H9 (cell line): ENCODE data around the gene E2F7. TPM values are rescaled to one million over a fixed set of nuclear protein-coding genes. Genes with fewer than 3 reads are reported as not detected.
A peak's percentile ranks its signal among the peaks of the same experiment; 100 is the strongest.

ENCODE experiments used
- DNase-seq: peaks from one replicate; pipeline ENCODE4 v3.0.0-alpha.2; 2017
- H2AFZ ChIP-seq: one replicate; pipeline ENCODE4 v1.6.1; 2013; ENCODE audit warnings: mild to moderate bottlenecking, low read length, control low read depth, moderate library complexity
- H2AK5ac ChIP-seq: 2 replicates; pipeline ENCODE4 v1.6.1; 2013; ENCODE audit warnings: low read length, control low read depth, mixed read lengths; ENCODE audit not compliant: insufficient read length
- H2BK120ac ChIP-seq: one replicate; pipeline ENCODE4 v1.6.1; 2013; ENCODE audit warnings: low read depth, mild to moderate bottlenecking, low read length, control low read depth, inconsistent platforms; ENCODE audit not compliant: poor library complexity, severe bottlenecking
- H2BK12ac ChIP-seq: 2 replicates; pipeline ENCODE4 v1.6.1; 2013; ENCODE audit warnings: low read length, control low read depth, mixed read lengths, low read depth; ENCODE audit not compliant: insufficient read length
- H2BK15ac ChIP-seq: 2 replicates; pipeline ENCODE4 v1.6.1; 2013; ENCODE audit warnings: low read depth, low read length, control low read depth
- H2BK20ac ChIP-seq: one replicate; pipeline ENCODE4 v1.6.1; 2013; ENCODE audit warnings: low read depth, mild to moderate bottlenecking, low read length, control low read depth, inconsistent platforms; ENCODE audit not compliant: poor library complexity, severe bottlenecking
- H2BK5ac ChIP-seq: 2 replicates; pipeline ENCODE4 v1.6.1; 2013; ENCODE audit warnings: low read length, control low read depth, mixed read lengths; ENCODE audit not compliant: insufficient read length
- H3K14ac ChIP-seq: 2 replicates; pipeline ENCODE4 v1.6.1; 2013; ENCODE audit warnings: low read length, control low read depth; ENCODE audit not compliant: insufficient read depth
- H3K18ac ChIP-seq: 2 replicates; pipeline ENCODE4 v1.6.1; 2013; ENCODE audit warnings: low read depth, mild to moderate bottlenecking, mixed read lengths, low read length, control low read depth; ENCODE audit not compliant: insufficient read length
- H3K23ac ChIP-seq: 2 replicates; pipeline ENCODE4 v1.6.1; 2013; ENCODE audit warnings: low read length, control low read depth, mixed read lengths, low read depth; ENCODE audit not compliant: insufficient read length
- H3K23me2 ChIP-seq: 2 replicates; pipeline ENCODE4 v1.6.1; 2013; ENCODE audit warnings: low read depth, mild to moderate bottlenecking, mixed read lengths, low read length, control low read depth; ENCODE audit not compliant: insufficient read length, poor library complexity, severe bottlenecking
- H3K27ac ChIP-seq: 2 replicates; pipeline ENCODE4 v1.5.1; 2013; ENCODE audit warnings: low read length, control low read depth, mixed read lengths, low read depth; ENCODE audit not compliant: insufficient read length
- H3K27me3 ChIP-seq: 2 replicates; pipeline ENCODE4 v1.6.1; 2013; ENCODE audit warnings: low read length, control low read depth, inconsistent platforms; ENCODE audit not compliant: insufficient read depth
- H3K4ac ChIP-seq: 2 replicates; pipeline ENCODE4 v1.6.1; 2013; ENCODE audit warnings: low read depth, mild to moderate bottlenecking, control low read depth, inconsistent platforms, low read length, moderate library complexity
- H3K4me1 ChIP-seq: 2 replicates; pipeline ENCODE4 v1.6.1; 2013; ENCODE audit warnings: low read length, control low read depth, inconsistent platforms; ENCODE audit not compliant: insufficient read depth
- H3K4me2 ChIP-seq: 2 replicates; pipeline ENCODE4 v1.6.1; 2013; ENCODE audit warnings: low read length, control low read depth, mixed read lengths; ENCODE audit not compliant: insufficient read length, insufficient read depth
- H3K56ac ChIP-seq: 2 replicates; pipeline ENCODE4 v1.6.1; 2013; ENCODE audit warnings: low read depth, mild to moderate bottlenecking, mixed read lengths, low read length, control low read depth; ENCODE audit not compliant: insufficient read length
- H3K79me1 ChIP-seq: 2 replicates; pipeline ENCODE4 v1.6.1; 2013; ENCODE audit warnings: low read depth, mild to moderate bottlenecking, moderate library complexity, low read length, control low read depth, inconsistent platforms; ENCODE audit not compliant: insufficient read depth, poor library complexity, severe bottlenecking
- H3K79me2 ChIP-seq: 2 replicates; pipeline ENCODE4 v1.6.1; 2013; ENCODE audit warnings: low read length, control low read depth, inconsistent platforms; ENCODE audit not compliant: insufficient read depth
- H3K9ac ChIP-seq: 2 replicates; pipeline ENCODE4 v1.6.1; 2013; ENCODE audit warnings: low read length, control low read depth, mixed read lengths; ENCODE audit not compliant: insufficient read length; ENCODE audit errors: extremely low read depth
- H3K9me3 ChIP-seq: one replicate; pipeline ENCODE4 v1.6.1; 2013; ENCODE audit warnings: low read depth, low read length, inconsistent platforms; ENCODE audit not compliant: control insufficient read depth
- H3T11ph ChIP-seq: one replicate; pipeline ENCODE4 v1.6.1; 2013; ENCODE audit warnings: mild to moderate bottlenecking, low read length, control low read depth, inconsistent platforms
- H4K20me1 ChIP-seq: one replicate; pipeline ENCODE4 v1.6.1; 2013; ENCODE audit not compliant: control insufficient read depth, insufficient read length, insufficient read depth
- H4K5ac ChIP-seq: 2 replicates; pipeline ENCODE4 v1.6.1; 2013; ENCODE audit warnings: low read depth, mild to moderate bottlenecking, mixed read lengths, low read length, control low read depth; ENCODE audit not compliant: insufficient read length
- H4K8ac ChIP-seq: replicated peaks from 2 replicates; pipeline ENCODE4 v1.6.1; 2013; ENCODE audit warnings: low read length, control low read depth, mixed read lengths, low read depth; ENCODE audit not compliant: insufficient read length
- H4K91ac ChIP-seq: 2 replicates; pipeline ENCODE4 v1.6.1; 2013; ENCODE audit warnings: low read depth, mild to moderate bottlenecking, moderate library complexity, mixed read lengths, low read length, control low read depth; ENCODE audit not compliant: insufficient read length
- H3K27ac Mint-ChIP-seq, 3 experiments: 2 replicates in 2 of 3; 3 replicates in 1 of 3; pipeline ENCODE4 v1.8.0; 2020 to 2021; ENCODE audit warnings: mixed read lengths in 3 of 3, mild to moderate bottlenecking in 1 of 3, moderate library complexity in 1 of 3
- H3K27me3 Mint-ChIP-seq: 2 replicates; pipeline ENCODE4 v1.8.0; 2021; ENCODE audit warnings: low read depth, mild to moderate bottlenecking, moderate library complexity, mixed read lengths
- H3K36me3 Mint-ChIP-seq, 3 experiments: 2 replicates in 2 of 3; 3 replicates in 1 of 3; pipeline ENCODE4 v1.8.0; 2020 to 2021; ENCODE audit warnings: low read depth in 3 of 3, mixed read lengths in 3 of 3; ENCODE audit not compliant: insufficient read depth in 1 of 3
- H3K4me1 Mint-ChIP-seq, 2 experiments: 2 replicates each; pipeline ENCODE4 v1.8.0; 2020; ENCODE audit warnings: mixed read lengths in 2 of 2
- H3K4me3 Mint-ChIP-seq, 2 experiments: 2 replicates in 1 of 2; 3 replicates in 1 of 2; pipeline ENCODE4 v1.8.0; 2020 to 2021; ENCODE audit warnings: mild to moderate bottlenecking in 2 of 2, mixed read lengths in 2 of 2, moderate library complexity in 1 of 2
- H3K9me3 Mint-ChIP-seq, 2 experiments: 2 replicates in 1 of 2; 3 replicates in 1 of 2; pipeline ENCODE4 v1.8.0; 2020; ENCODE audit warnings: mild to moderate bottlenecking in 2 of 2, mixed read lengths in 2 of 2, moderate library complexity in 1 of 2
- CTCF ChIP-seq: fragments of 200-600 bp; sonication (generic); conservative IDR thresholded peaks from 3 replicates; pipeline ENCODE4 v1.8.0; 2021; ENCODE audit warnings: antibody characterized with exemption, mild to moderate bottlenecking
- WGBS: extraction: QIAGEN DNeasy Blood & Tissue Kit; methylation state at CpG from one replicate; pipeline ENCODE4 v1.1.7; 2013; ENCODE audit warnings: missing lambda C conversion rate, low lambda C conversion rate, mixed read lengths; ENCODE audit not compliant: insufficient read length; ENCODE audit errors: extremely low coverage; 5-methylcytosine and 5-hydroxymethylcytosine counted together
- total RNA-seq: library from RNA; stranded (reverse); gene quantifications from 2 replicates; pipeline ENCODE4 v1.2.1, GENCODE V29; 2021

E2F7 gene
- total RNA-seq, 1 experiment from 2014 or later, result 24.5 TPM

GRCh38 chr12:77062846-77063461, 2.4 kb downstream of the E2F7 start:
- Histone ChIP-seq H3K4me1 (no peaks in the 10 kb centered on the region; the same call in 1 of the 2 replicates), H3K79me1 (peaks cover 5% of the 10 kb centered on the region), H3K18ac (no peak overlapping the region), H3K23me2 (peaks cover 5% of the 10 kb centered on the region), H3K9ac (no peak overlapping the region), H2AFZ (no peak overlapping the region), H2BK12ac (no peak overlapping the region), H2AK5ac (no peak overlapping the region), H3K4me2 (no peak overlapping the region), H2BK120ac (no peak overlapping the region), H3K79me2 (peaks cover 2% of the 10 kb centered on the region; the same call in 1 of the 2 replicates), H4K5ac (no peak overlapping the region), H2BK5ac (no peak overlapping the region), H2BK20ac (no peak overlapping the region), H3K9me3 (no peaks in the 10 kb centered on the region), H2BK15ac (no peak overlapping the region), H3T11ph (no peak overlapping the region), H4K8ac (no peak overlapping the region), H3K27ac (no peak overlapping the region), H3K4ac (no peak overlapping the region), H3K27me3 (no peaks in the 10 kb centered on the region), H3K14ac (no peak overlapping the region), H4K91ac (no peak overlapping the region), H3K23ac (no peak overlapping the region), H4K20me1 (no peaks in the 10 kb centered on the region), H3K56ac (no peak overlapping the region)
- no CpG with 5 or more reads among the region's 12 CpGs for WGBS
- H3K36me3 Mint-ChIP-seq, result peaks cover 23 to 51% (median 44%) of the 10 kb centered on the region in 3 experiments; a peak in 6 of 7 replicates
- peak overlapping the region in 1 of 2 experiments; percentile 35; a peak in 1 of 5 replicates for H3K4me3 Mint-ChIP-seq
- no peak for DNase-seq
- H3K27ac Mint-ChIP-seq, result peak overlapping the region in 2 of 3 experiments; percentile 19 to 53; a peak in 2 of 7 replicates
- peaks cover 24 to 33% of the 10 kb centered on the region in 2 experiments for H3K4me1 Mint-ChIP-seq
- no peaks in the 10 kb centered on the region for H3K9me3 Mint-ChIP-seq
- TF ChIP-seq CTCF, result no peak
- H3K27me3 Mint-ChIP-seq, result no peaks in the 10 kb centered on the region
